H1 (cell line): Measurements from ENCODE around the gene PPIF. TPM values are rescaled to one million over a fixed set of nuclear protein-coding genes. Genes with fewer than 3 reads are reported as not detected.

Experiments
- CTCF ChIA-PET: fragments of 300-600 bp; sonication (Branson Sonifier 250); formaldehyde crosslinking; loops from one replicate; lab custom pipeline; 2021; ENCODE audit not compliant: partially characterized antibody; lab: Charles Lee
- POLR2A ChIA-PET: fragments of 300-600 bp; sonication (Branson Sonifier 250); formaldehyde crosslinking; loops from one replicate; lab custom pipeline; 2021; ENCODE audit warnings: inconsistent platforms; ENCODE audit not compliant: partially characterized antibody; lab: Charles Lee
- DNase-seq, 2 experiments: peaks; one replicate each; pipeline versions ENCODE4 v3.0.0 to v3.0.0-alpha.2; 2010 to 2022; ENCODE audit warnings: low spot score in 2 of 2, low read depth in 1 of 2, mixed read lengths in 1 of 2
- FAIRE-seq: peaks from 2 replicates; lab custom pipeline; 2011; peaks lifted over from hg19 to GRCh38; lab: Jason Lieb, UNC
- H2AFZ ChIP-seq: 2 replicates; pipeline ENCODE4 v1.8.1; 2012; ENCODE audit warnings: low read length, inconsistent platforms
- H2AK5ac ChIP-seq: 2 replicates; pipeline ENCODE4 v1.6.1; 2013; ENCODE audit warnings: low read depth, low read length
- H2BK120ac ChIP-seq: replicated peaks from 2 replicates; pipeline ENCODE3; 2013; ENCODE audit warnings: low read depth, low read length, inconsistent platforms
- H2BK12ac ChIP-seq: 2 replicates; pipeline ENCODE4 v1.6.1; 2013; ENCODE audit warnings: low read depth, low read length
- H2BK15ac ChIP-seq: 2 replicates; pipeline ENCODE4 v1.6.1; 2013; ENCODE audit warnings: low read length
- H2BK20ac ChIP-seq: 2 replicates; pipeline ENCODE4 v1.6.1; 2013; ENCODE audit warnings: low read length
- H2BK5ac ChIP-seq: 2 replicates; pipeline ENCODE4 v1.6.1; 2013; ENCODE audit warnings: low read depth, low read length
- H3K14ac ChIP-seq: 2 replicates; pipeline ENCODE4 v1.6.1; 2013; ENCODE audit warnings: inconsistent platforms; ENCODE audit not compliant: insufficient read length
- H3K18ac ChIP-seq: 2 replicates; pipeline ENCODE4 v1.6.1; 2013; ENCODE audit warnings: low read length; ENCODE audit errors: extremely low read depth
- H3K23ac ChIP-seq: 2 replicates; pipeline ENCODE4 v1.6.1; 2013; ENCODE audit warnings: inconsistent platforms; ENCODE audit not compliant: insufficient read length
- H3K23me2 ChIP-seq: 2 replicates; pipeline ENCODE4 v1.6.1; 2013; ENCODE audit warnings: low read depth, low read length
- H3K27ac ChIP-seq: 2 replicates; pipeline ENCODE4 v1.6.1; 2011; ENCODE audit warnings: low read depth, low read length, inconsistent platforms
- H3K27me3 ChIP-seq, 4 experiments: replicated peaks in 1 of 4; 1 replicate in 1 of 4; 2 replicates in 3 of 4; pipeline versions ENCODE4 v1.6.1 to v1.8.1; 2011 to 2013; ENCODE audit warnings: low read length in 3 of 4, mild to moderate bottlenecking in 3 of 4, inconsistent platforms in 2 of 4, mixed read lengths in 2 of 4, moderate library complexity in 1 of 4; ENCODE audit not compliant: control insufficient read depth in 3 of 4, insufficient read depth in 3 of 4; ENCODE audit errors: extremely low read depth in 1 of 4
- H3K36me3 ChIP-seq, 4 experiments: 2 replicates each; pipeline versions ENCODE4 v1.6.1 to v1.8.1; 2011 to 2013; ENCODE audit warnings: mild to moderate bottlenecking in 4 of 4, low read length in 3 of 4, moderate library complexity in 2 of 4, control low read depth in 1 of 4, inconsistent platforms in 1 of 4; ENCODE audit not compliant: insufficient read depth in 4 of 4, control insufficient read depth in 2 of 4
- H3K4ac ChIP-seq: replicated peaks from 2 replicates; pipeline ENCODE3; 2013; ENCODE audit warnings: low read length, low read depth, mixed read lengths, inconsistent platforms; ENCODE audit not compliant: insufficient read length
- H3K4me1 ChIP-seq, 4 experiments: replicated peaks in 1 of 4; 1 replicate in 1 of 4; 2 replicates in 3 of 4; pipeline versions ENCODE4 v1.6.1 to v1.8.1; 2011 to 2013; ENCODE audit warnings: low read length in 3 of 4, inconsistent platforms in 2 of 4, mixed read lengths in 1 of 4; ENCODE audit not compliant: insufficient read depth in 4 of 4, control insufficient read depth in 3 of 4
- H3K4me2 ChIP-seq, 2 experiments: 2 replicates each; pipeline versions ENCODE4 v1.6.1 to v1.8.1; 2011 to 2013; ENCODE audit warnings: low read depth in 2 of 2, low read length in 2 of 2, control low read depth in 1 of 2, inconsistent platforms in 1 of 2, mild to moderate bottlenecking in 1 of 2; ENCODE audit not compliant: insufficient read depth in 1 of 2
- H3K4me3 ChIP-seq, 4 experiments: fragments of 200-600, 300-600 bp in 1 of 4; sonication (generic), shearing (Covaris generic), sonication (Bioruptor Twin) in 1 of 4; 2 replicates each; pipeline versions ENCODE4 v1.5.1 to v1.8.1; 2011 to 2016; ENCODE audit warnings: low read length in 4 of 4, low read depth in 3 of 4, control low read depth in 2 of 4, inconsistent platforms in 2 of 4, mild to moderate bottlenecking in 2 of 4, mixed read lengths in 1 of 4, moderate library complexity in 1 of 4; ENCODE audit not compliant: insufficient read depth in 2 of 4; ENCODE audit errors: extremely low read depth in 1 of 4
- H3K56ac ChIP-seq: replicated peaks from 2 replicates; pipeline ENCODE3; 2013; ENCODE audit warnings: low read depth, mild to moderate bottlenecking, mixed read lengths, low read length, inconsistent platforms; ENCODE audit not compliant: insufficient read length
- H3K79me1 ChIP-seq: 2 replicates; pipeline ENCODE4 v1.6.1; 2013; ENCODE audit warnings: low read depth, low read length, control low read depth
- H3K79me2 ChIP-seq, 2 experiments: 2 replicates each; pipeline versions ENCODE4 v1.6.1 to v1.8.1; 2012 to 2013; ENCODE audit warnings: low read length in 2 of 2, mild to moderate bottlenecking in 2 of 2, inconsistent platforms in 1 of 2; ENCODE audit not compliant: insufficient read depth in 2 of 2, control insufficient read depth in 1 of 2
- H3K9ac ChIP-seq, 4 experiments: replicated peaks in 1 of 4; 1 replicate in 1 of 4; 2 replicates in 3 of 4; pipeline versions ENCODE4 v1.6.1 to v1.8.1; 2011 to 2013; ENCODE audit warnings: low read depth in 3 of 4, low read length in 3 of 4, control low read depth in 2 of 4, mild to moderate bottlenecking in 2 of 4, moderate library complexity in 2 of 4, inconsistent platforms in 1 of 4; ENCODE audit errors: extremely low read depth in 1 of 4
- H3K9me3 ChIP-seq, 2 experiments: 2 replicates each; pipeline versions ENCODE4 v1.6.1 to v1.8.1; 2012 to 2013; ENCODE audit warnings: mild to moderate bottlenecking in 2 of 2, moderate library complexity in 2 of 2, control low read depth in 1 of 2, inconsistent platforms in 1 of 2, low read depth in 1 of 2, low read length in 1 of 2, mixed read lengths in 1 of 2; ENCODE audit not compliant: insufficient read depth in 2 of 2
- H4K20me1 ChIP-seq, 2 experiments: replicated peaks in 1 of 2; 2 replicates each; pipeline versions ENCODE3 to v1.8.1; 2011 to 2013; ENCODE audit warnings: inconsistent platforms in 2 of 2, low read length in 2 of 2, mild to moderate bottlenecking in 1 of 2; ENCODE audit not compliant: insufficient read depth in 2 of 2, control insufficient read depth in 1 of 2
- H4K5ac ChIP-seq: 2 replicates; pipeline ENCODE4 v1.6.1; 2013; ENCODE audit warnings: low read length, low read depth, mixed read lengths, inconsistent platforms; ENCODE audit not compliant: insufficient read length
- H4K8ac ChIP-seq: 2 replicates; pipeline ENCODE4 v1.8.0; 2013; ENCODE audit warnings: mild to moderate bottlenecking, moderate library complexity, low read length, inconsistent platforms; ENCODE audit not compliant: insufficient read depth; ENCODE audit errors: extremely low read depth
- H4K91ac ChIP-seq: replicated peaks from 2 replicates; pipeline ENCODE3; 2013; ENCODE audit warnings: low read length, mixed read lengths, inconsistent platforms; ENCODE audit not compliant: insufficient read length
- CEBPB ChIP-seq: IDR thresholded peaks from 2 replicates; pipeline ENCODE4 v1.6.1; 2012; ENCODE audit warnings: low read depth, low read length
- CHD1 ChIP-seq: IDR thresholded peaks from 2 replicates; pipeline ENCODE4 v1.6.1; 2012; ENCODE audit warnings: low read depth, low read length, improper control_type of control experiment
- PHF8 ChIP-seq: fragments of 200-600 bp; sonication (generic); conservative IDR thresholded peaks from 2 replicates; pipeline ENCODE4 v1.7.1; 2012; ENCODE audit warnings: low read depth, mild to moderate bottlenecking, inconsistent platforms, low read length, moderate library complexity
- RAD21 ChIP-seq, 2 experiments: IDR thresholded peaks in 1 of 2; conservative IDR thresholded peaks in 1 of 2; 2 replicates each; pipeline ENCODE4 v1.6.1; 2011; ENCODE audit warnings: low read depth in 2 of 2, low read length in 2 of 2, improper control_type of control experiment in 1 of 2, inconsistent platforms in 1 of 2, mild to moderate bottlenecking in 1 of 2, moderate library complexity in 1 of 2
- RFX5 ChIP-seq: IDR thresholded peaks from 2 replicates; pipeline ENCODE4 v1.6.1; 2011; ENCODE audit warnings: low read depth, low read length, improper control_type of control experiment, borderline replicate concordance
- RXRA ChIP-seq: IDR thresholded peaks from 2 replicates; pipeline ENCODE4 v1.6.1; 2011; ENCODE audit warnings: low read depth, mild to moderate bottlenecking, low read length, moderate library complexity; ENCODE audit not compliant: insufficient read depth
- SIX5 ChIP-seq: IDR thresholded peaks from 2 replicates; pipeline ENCODE4 v1.6.1; 2011; ENCODE audit warnings: mild to moderate bottlenecking, low read depth, low read length
- ZNF274 ChIP-seq: IDR thresholded peaks from 2 replicates; pipeline ENCODE4 v1.7.0; 2012; ENCODE audit warnings: low read length, borderline replicate concordance; ENCODE audit errors: extremely low read depth
- WGBS, 2 experiments: shearing (Covaris generic) in 1 of 2; methylation state at CpG; one replicate each; pipeline versions ENCODE4 v1.1.6 to v1.1.7; 2013 to 2015; ENCODE audit warnings: low lambda C conversion rate in 2 of 2, mixed read lengths in 2 of 2, inconsistent platforms in 1 of 2, low coverage in 1 of 2, missing lambda C conversion rate in 1 of 2; ENCODE audit not compliant: insufficient replicate concordance in 2 of 2, insufficient coverage in 1 of 2, insufficient read length in 1 of 2; ENCODE audit errors: extremely low coverage in 1 of 2, missing lambda C conversion rate in 1 of 2; 5-methylcytosine and 5-hydroxymethylcytosine counted together
- polyA plus RNA-seq, 7 experiments: library from polyadenylated mRNA; depleted of rRNA in 3 of 7; stranded (reverse) in 5 of 7; unstranded in 2 of 7; fragments of >200 nt in 5 of 7; fragments of 200-250 nt in 2 of 7; gene quantifications; 1 replicate in 5 of 7; 2 replicates in 1 of 7; 4 replicates in 1 of 7; pipeline versions ENCODE4 v1.2.1 to v1.2.3, GENCODE V29; 2011 to 2013; ENCODE audit warnings: missing spikeins in 2 of 7, mixed read lengths in 2 of 7
- total RNA-seq: library from RNA; stranded (reverse); fragmentation: NEBNext Ultra II Directional; extraction: Animal tissue kit (Norgen Biotek cat#: 25700); gene quantifications from 2 replicates; pipeline ENCODE4 v1.2.1, GENCODE V29; 2021
- TF ChIP-seq, protein P1 (sequence below), 3 experiments: IDR thresholded peaks; 1 replicate in 2 of 3; 2 replicates in 1 of 3; pipeline versions ENCODE4 v1.5.1 to v1.6.1; 2011; ENCODE audit warnings: low read length in 3 of 3, mild to moderate bottlenecking in 3 of 3, inconsistent platforms in 2 of 3, low read depth in 1 of 3, moderate library complexity in 1 of 3; ENCODE audit not compliant: insufficient read depth in 1 of 3; ENCODE audit errors: control extremely low read depth in 1 of 3

PPIF gene
- total and polyA plus RNA-seq, 2 of the 8 experiments (the other 6 are each of a cell fraction or from before 2014, with no cell fraction given): 70.2 to 77.6 TPM

DNA sequence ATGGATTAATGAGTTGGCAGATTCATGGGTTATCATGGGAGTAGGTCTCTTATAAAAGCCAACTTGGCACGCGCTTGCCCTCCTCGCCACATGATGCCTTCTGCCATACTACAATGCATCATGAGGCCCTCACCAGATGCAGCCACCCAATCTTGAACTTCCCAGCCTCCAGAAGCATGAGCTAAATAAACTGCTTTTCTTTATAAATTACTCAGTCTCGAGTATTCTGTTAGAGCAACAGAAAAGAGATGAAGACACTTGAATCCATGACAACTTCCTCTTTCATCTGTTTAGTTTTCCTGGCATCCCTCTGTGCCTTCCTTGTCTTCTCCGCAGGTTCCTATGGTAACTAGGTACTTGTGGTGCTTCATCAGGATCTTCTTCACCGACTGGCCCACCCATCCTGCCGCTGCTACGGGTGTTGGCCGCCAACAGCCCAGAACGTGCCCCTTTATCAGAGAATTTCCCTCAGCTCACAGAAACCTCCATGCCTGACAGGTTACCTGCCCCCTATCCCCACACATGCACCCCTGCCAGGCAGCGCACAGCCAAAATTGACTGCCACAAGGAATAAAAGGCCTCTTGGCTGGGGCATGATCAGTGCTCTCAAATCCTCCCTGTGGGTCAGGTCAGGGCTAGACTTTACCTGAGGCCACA, 28.0 kb upstream of the PPIF start:
- DNase-seq (no peak), FAIRE-seq (no peak)
- Histone ChIP-seq H3K4ac (no peak overlapping the region), H2BK20ac (no peak overlapping the region), H4K91ac (no peak overlapping the region), H4K5ac (no peak overlapping the region), H3K27me3 (no peaks in the 10 kb centered on the region), H3K23ac (no peak overlapping the region), H3K23me2 (no peaks in the 10 kb centered on the region; the same call in 1 of the 2 replicates), H2BK5ac (no peak overlapping the region), H2BK15ac (no peak overlapping the region), H2BK12ac (no peak overlapping the region), H3K4me2 (no peak overlapping the region), H2AK5ac (peak overlapping the region; percentile 90; the same call in 1 of the 2 replicates), H4K8ac (no peak overlapping the region), H3K79me1 (no peaks in the 10 kb centered on the region), H3K4me3 (no peak overlapping the region), H4K20me1 (no peaks in the 10 kb centered on the region), H3K36me3 (no peaks in the 10 kb centered on the region), H3K4me1 (peaks cover 4 to 23% (median 17%) of the 10 kb centered on the region in 4 experiments), H3K56ac (no peak overlapping the region), H3K9ac (no peak overlapping the region), H2AFZ (no peak overlapping the region), H3K9me3 (no peaks in the 10 kb centered on the region), H2BK120ac (no peak overlapping the region), H3K27ac (no peak overlapping the region), H3K14ac (no peak overlapping the region), H3K79me2 (no peaks in the 10 kb centered on the region), H3K18ac (no peak overlapping the region)
- ChIA-PET POLR2A (no interaction called here), CTCF (interaction anchor here (1.0 to 3.3 kb wide), 4 partner anchors 9 to 28 kb away, joined by 3 to 10 read pairs (median 6); partner anchors contain the start of gene PPIF)
- 84% methylated on average over 11 of the region's 11 CpGs; no CpG with 5 or more reads in 1 of the 2 experiments for WGBS, 2 experiments
- no peak for TF ChIP-seq SIX5
- no peak for TF ChIP-seq RXRA
- TF ChIP-seq ZNF274: no peak
- TF ChIP-seq, protein P1, sequence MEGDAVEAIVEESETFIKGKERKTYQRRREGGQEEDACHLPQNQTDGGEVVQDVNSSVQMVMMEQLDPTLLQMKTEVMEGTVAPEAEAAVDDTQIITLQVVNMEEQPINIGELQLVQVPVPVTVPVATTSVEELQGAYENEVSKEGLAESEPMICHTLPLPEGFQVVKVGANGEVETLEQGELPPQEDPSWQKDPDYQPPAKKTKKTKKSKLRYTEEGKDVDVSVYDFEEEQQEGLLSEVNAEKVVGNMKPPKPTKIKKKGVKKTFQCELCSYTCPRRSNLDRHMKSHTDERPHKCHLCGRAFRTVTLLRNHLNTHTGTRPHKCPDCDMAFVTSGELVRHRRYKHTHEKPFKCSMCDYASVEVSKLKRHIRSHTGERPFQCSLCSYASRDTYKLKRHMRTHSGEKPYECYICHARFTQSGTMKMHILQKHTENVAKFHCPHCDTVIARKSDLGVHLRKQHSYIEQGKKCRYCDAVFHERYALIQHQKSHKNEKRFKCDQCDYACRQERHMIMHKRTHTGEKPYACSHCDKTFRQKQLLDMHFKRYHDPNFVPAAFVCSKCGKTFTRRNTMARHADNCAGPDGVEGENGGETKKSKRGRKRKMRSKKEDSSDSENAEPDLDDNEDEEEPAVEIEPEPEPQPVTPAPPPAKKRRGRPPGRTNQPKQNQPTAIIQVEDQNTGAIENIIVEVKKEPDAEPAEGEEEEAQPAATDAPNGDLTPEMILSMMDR (IDR thresholded peaks at IDR 0.05; ENCODE audit: control extremely low read depth in 1 of 3, insufficient read depth in 1 of 3, low read depth in 1 of 3, low read length in 3 of 3): no peak
- no peak for TF ChIP-seq RFX5
- TF ChIP-seq RAD21 (IDR thresholded peaks at IDR 0.05 in 1 of 2, conservative IDR thresholded peaks at IDR 0.05 in 1 of 2; ENCODE audit: low read depth in 2 of 2, low read length in 2 of 2): no peak
- TF ChIP-seq CHD1: no peak
- TF ChIP-seq CEBPB: no peak
- no peak for TF ChIP-seq PHF8
- TF ChIP-seq, all 59 proteins: peak for 0
